Peyer's patch (tissue), 4 donors: ENCODE measurements around the gene TCF4.

Experiments
- POLR2A ChIP-seq, 2 donors: fragments of 450-650 bp; IDR thresholded peaks; one replicate each; pipeline ENCODE4 v1.5.1; 2017; ENCODE audit warnings: antibody characterized with exemption in 2 of 2, mild to moderate bottlenecking in 2 of 2, moderate library complexity in 2 of 2
- TF ChIP-seq, protein P1 (sequence below), 6 experiments: fragments of 450-650 bp in 4 of 6; fragments of 200-600 bp in 2 of 6; sonication (generic) in 1 of 6; IDR thresholded peaks; one replicate each; pipeline ENCODE4 v1.5.1; 2017 to 2019; ENCODE audit warnings: antibody characterized with exemption in 6 of 6, mild to moderate bottlenecking in 3 of 6, moderate library complexity in 1 of 6

DNA sequence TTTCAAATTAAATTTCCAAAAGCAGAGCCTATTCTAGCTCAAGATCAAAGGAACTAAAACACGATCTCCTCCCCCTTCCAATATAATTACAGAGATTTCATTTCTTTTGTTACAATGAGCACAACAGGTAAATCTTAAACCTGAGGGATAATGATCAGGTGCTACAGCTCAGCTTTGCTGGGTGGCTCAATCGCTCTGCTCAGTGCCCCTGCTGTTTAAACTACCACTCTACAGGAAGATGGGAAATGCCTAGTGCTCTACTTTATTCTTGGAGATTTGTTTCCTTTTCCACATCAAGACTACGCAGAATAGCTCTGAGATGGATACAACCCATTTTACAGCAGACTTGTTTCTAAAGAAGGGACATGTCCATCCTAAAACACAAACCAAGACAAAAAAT, 162.3 kb downstream of the TCF4 start:
- TF ChIP-seq, protein P1, sequence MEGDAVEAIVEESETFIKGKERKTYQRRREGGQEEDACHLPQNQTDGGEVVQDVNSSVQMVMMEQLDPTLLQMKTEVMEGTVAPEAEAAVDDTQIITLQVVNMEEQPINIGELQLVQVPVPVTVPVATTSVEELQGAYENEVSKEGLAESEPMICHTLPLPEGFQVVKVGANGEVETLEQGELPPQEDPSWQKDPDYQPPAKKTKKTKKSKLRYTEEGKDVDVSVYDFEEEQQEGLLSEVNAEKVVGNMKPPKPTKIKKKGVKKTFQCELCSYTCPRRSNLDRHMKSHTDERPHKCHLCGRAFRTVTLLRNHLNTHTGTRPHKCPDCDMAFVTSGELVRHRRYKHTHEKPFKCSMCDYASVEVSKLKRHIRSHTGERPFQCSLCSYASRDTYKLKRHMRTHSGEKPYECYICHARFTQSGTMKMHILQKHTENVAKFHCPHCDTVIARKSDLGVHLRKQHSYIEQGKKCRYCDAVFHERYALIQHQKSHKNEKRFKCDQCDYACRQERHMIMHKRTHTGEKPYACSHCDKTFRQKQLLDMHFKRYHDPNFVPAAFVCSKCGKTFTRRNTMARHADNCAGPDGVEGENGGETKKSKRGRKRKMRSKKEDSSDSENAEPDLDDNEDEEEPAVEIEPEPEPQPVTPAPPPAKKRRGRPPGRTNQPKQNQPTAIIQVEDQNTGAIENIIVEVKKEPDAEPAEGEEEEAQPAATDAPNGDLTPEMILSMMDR (IDR thresholded peaks at IDR 0.05) = no peak
- TF ChIP-seq POLR2A (IDR thresholded peaks at IDR 0.05) = no peak
